Measurements from ENCODE around the gene ZFAND6. TPM values are rescaled to one million over a fixed set of nuclear protein-coding genes. Genes with fewer than 3 reads are reported as not detected.

ZFAND6 gene
- total and polyA plus RNA-seq, 10 of the 15 experiments (the other 5 are each of a cell fraction or from before 2014, with no cell fraction given), result 78.9 to 179 (median 135) TPM

GRCh38 chr15:80163217-80163616 lies 103.7 kb downstream of the ZFAND6 start:
- ChIA-PET SMC1A (ENCODE audit: uncharacterized antibody, unreplicated experiment) (interaction anchor here (0.7 kb wide), 1 partner anchor 9 kb away, joined by 3 read pairs; no protein-coding TSS in a partner anchor), CTCF (interaction anchor here (1.8 kb wide), 1 partner anchor 103 kb away, joined by 5 read pairs; no protein-coding TSS in a partner anchor), POLR2A (no interaction called here), RAD21 (ENCODE audit: unreplicated experiment) (no interaction called here)
- Histone ChIP-seq H4K20me1 (ENCODE audit: control insufficient read depth, insufficient read depth) (no peaks in the 10 kb centered on the region), H3K27me3 (replicated peaks in 1 of 2; ENCODE audit: control insufficient read depth in 2 of 2, insufficient read depth in 2 of 2, low read length in 1 of 2) (no peaks in the 10 kb centered on the region), H3K79me2 (ENCODE audit: control insufficient read depth, insufficient read depth, low read length) (no peaks in the 10 kb centered on the region), H3K4me3 (no peak overlapping the region), H3K4me1 (ENCODE audit: control insufficient read depth, insufficient read depth, low read length) (peaks cover 19% of the 10 kb centered on the region), H3K9ac (ENCODE audit: control insufficient read depth, insufficient read depth, low read length) (no peak overlapping the region), H3K27ac (ENCODE audit: control insufficient read depth, insufficient read depth) (no peak overlapping the region), H3K36me3 (ENCODE audit: control insufficient read depth in 2 of 2, insufficient read depth in 2 of 2, low read length in 1 of 2) (peaks cover 4 to 12% of the 10 kb centered on the region in 2 experiments), H3K4me2 (ENCODE audit: control insufficient read depth, insufficient read depth) (no peak overlapping the region), H2AFZ (ENCODE audit: control insufficient read depth, low read depth, low read length) (no peak overlapping the region), H3K9me3 (replicated peaks; ENCODE audit: control insufficient read depth, insufficient read depth, low read length) (no peaks in the 10 kb centered on the region)
- no TSS peak for BruUV-seq (replicated peaks)
- WGBS (ENCODE audit: insufficient coverage, insufficient replicate concordance, low lambda C conversion rate, missing lambda C conversion rate), result 100% methylated on average over 5 of the region's 5 CpGs
- in situ Hi-C loops (cut with MboI), result no loop called here
- intact Hi-C loops (cut with micrococcal nuclease; ENCODE audit: unreplicated experiment), result no loop called here
- DNase-seq (ENCODE audit: low read depth, low spot score), result no peak
- TF ChIP-seq POLR2AphosphoS5 (IDR thresholded peaks at IDR 0.05; ENCODE audit: low read length) (no peak), SREBF1 (IDR thresholded peaks at IDR 0.05; ENCODE audit: low read length) (no peak), ESRRA (IDR thresholded peaks at IDR 0.05; ENCODE audit: low read length) (no peak), MEF2A (IDR thresholded peaks at IDR 0.05; ENCODE audit: insufficient read depth, low read depth, low read length) (no peak), HDAC6 (IDR thresholded peaks at IDR 0.05; ENCODE audit: unreplicated experiment) (no peak), REST (IDR thresholded peaks at IDR 0.05; ENCODE audit: low read depth, low read length) (no peak), MTA2 (IDR thresholded peaks at IDR 0.05; ENCODE audit: low read depth) (no peak), NKRF (conservative IDR thresholded peaks at IDR 0.05) (no peak), MLLT1 (IDR thresholded peaks at IDR 0.05) (no peak)
- FAIRE-seq, result no peak
- no peak for ATAC-seq

Data from GM12878 (cell line).